ENCODE data around the gene STK31. TPM values are rescaled to one million over a fixed set of nuclear protein-coding genes. Genes with fewer than 3 reads are reported as not detected.

STK31 gene
- total and polyA plus RNA-seq, 3 donors from 2014 or later = 59.7 to 79.8 (median 76.8) TPM

- no peaks in the 10 kb centered on the region for H3K27me3 ChIP-seq
- intact Hi-C loops (cut with DNase I; ENCODE audit: low total_unique reads) = no loop called here
- no peaks in the 10 kb centered on the region for H3K4me1 ChIP-seq
- 22 to 44% methylated on average over 1 of the region's 1 CpG for WGBS, 2 donors
- no peak overlapping the region for H3K27ac ChIP-seq
- H3K4me3 ChIP-seq = no peak overlapping the region
- TF ChIP-seq POLR2A (IDR thresholded peaks at IDR 0.05) (no peak), CTCF (IDR thresholded peaks at IDR 0.05) (no peak)
- DNase-seq = no peak
- H3K9me3 ChIP-seq = no peaks in the 10 kb centered on the region
- H3K36me3 ChIP-seq (ENCODE audit: low read depth, missing control alignments) = no peaks in the 10 kb centered on the region
These were observed 142.1 kb downstream of the STK31 start for GRCh38 chr7:23852135-23852534.

- no peak for TF ChIP-seq POLR2A (IDR thresholded peaks at IDR 0.05)
- TF ChIP-seq CTCF (IDR thresholded peaks at IDR 0.05) = no peak
- Histone ChIP-seq H3K4me1 (no peaks in the 10 kb centered on the region), H3K36me3 (ENCODE audit: low read depth, missing control alignments) (no peaks in the 10 kb centered on the region), H3K4me3 (no peak overlapping the region), H3K27me3 (no peaks in the 10 kb centered on the region), H3K9me3 (no peaks in the 10 kb centered on the region), H3K27ac (no peak overlapping the region)
- WGBS, 2 donors = 17 to 22% methylated on average over 2 of the region's 2 CpGs
- intact Hi-C loops (cut with DNase I; ENCODE audit: low total_unique reads) = no loop called here
- peak; percentile 43 for DNase-seq
These were observed 143.0 kb downstream of the STK31 start for GRCh38 chr7:23852988-23853387.

GRCh38 chr7:23863209-23863787 lies 153.3 kb downstream of the STK31 start:
- no peaks in the 10 kb centered on the region for H3K4me1 ChIP-seq
- WGBS, 2 donors = 30 to 37% methylated on average over 1 of the region's 1 CpG
- H3K27ac ChIP-seq = no peak overlapping the region
- DNase-seq = no peak
- TF ChIP-seq POLR2A (IDR thresholded peaks at IDR 0.05) (no peak), CTCF (IDR thresholded peaks at IDR 0.05) (no peak)
- H3K9me3 ChIP-seq = no peaks in the 10 kb centered on the region
- no peaks in the 10 kb centered on the region for H3K27me3 ChIP-seq
- intact Hi-C loops (cut with DNase I; ENCODE audit: low total_unique reads) = no loop called here
- no peak overlapping the region for H3K4me3 ChIP-seq
- no peaks in the 10 kb centered on the region for H3K36me3 ChIP-seq (ENCODE audit: low read depth, missing control alignments)

GRCh38 chr7:23864973-23865372 lies 155.0 kb downstream of the STK31 start:
- WGBS, 2 donors = 57 to 59% methylated on average over 3 of the region's 3 CpGs
- intact Hi-C loops (cut with DNase I; ENCODE audit: low total_unique reads) = no loop called here
- no peak for DNase-seq

More at GRCh38 chr7:23864973-23865372, 155.0 kb downstream of the STK31 start:
- Histone ChIP-seq H3K4me1 (no peaks in the 10 kb centered on the region), H3K9me3 (no peaks in the 10 kb centered on the region), H3K4me3 (no peak overlapping the region), H3K27ac (no peak overlapping the region), H3K36me3 (ENCODE audit: low read depth, missing control alignments) (no peaks in the 10 kb centered on the region), H3K27me3 (no peaks in the 10 kb centered on the region)
- TF ChIP-seq POLR2A (IDR thresholded peaks at IDR 0.05) (no peak), CTCF (IDR thresholded peaks at IDR 0.05) (no peak)
